NCI-H1436 (cell line): ENCODE data around the gene SRSF8.
"Not testable (repeated sequence)": the region's sequence is repeated elsewhere in the genome, so short reads cannot be mapped to it uniquely, and the experiment has no call there.

Experiments used
- DNase-seq: peaks from one replicate; lab custom pipeline; 2025; lab: John Stamatoyannopoulos, UW

The SRSF8 gene

GRCh38 chr11:95095858-95096587, 29.3 kb downstream of the SRSF8 start:
- no peak for DNase-seq

- no peak for DNase-seq
Measured at GRCh38 chr11:95097209-95097608, 30.5 kb downstream of the SRSF8 start.

- no peak for DNase-seq
Measured at GRCh38 chr11:95098826-95099225, 32.1 kb downstream of the SRSF8 start.

- no peak for DNase-seq
Measured at GRCh38 chr11:95100191-95100648, 33.5 kb downstream of the SRSF8 start.

- no peak for DNase-seq
Measured at GRCh38 chr11:95100856-95101507, 34.3 kb downstream of the SRSF8 start.

- DNase-seq, result no peak
Measured at GRCh38 chr11:95101935-95102334, 35.2 kb downstream of the SRSF8 start.

GRCh38 chr11:95102733-95103132, 36.0 kb downstream of the SRSF8 start:
- no peak for DNase-seq

- no peak for DNase-seq
Measured at GRCh38 chr11:95103701-95104100, 37.0 kb downstream of the SRSF8 start.

- DNase-seq, result no peak
Measured at GRCh38 chr11:95104121-95104830, 37.6 kb downstream of the SRSF8 start.

- DNase-seq, result no peak
Measured at GRCh38 chr11:95104856-95105255, 38.1 kb downstream of the SRSF8 start.

- no peak for DNase-seq
Measured at GRCh38 chr11:95108159-95108611, 41.5 kb downstream of the SRSF8 start.

GRCh38 chr11:95108671-95109551, 42.2 kb downstream of the SRSF8 start:
- no peak for DNase-seq

GRCh38 chr11:95111471-95111870, 44.8 kb downstream of the SRSF8 start:
- DNase-seq, result not testable (repeated sequence)

- no peak for DNase-seq
Measured at GRCh38 chr11:95111923-95112540, 45.3 kb downstream of the SRSF8 start.

GRCh38 chr11:95115597-95115996, 48.9 kb downstream of the SRSF8 start:
- no peak for DNase-seq

GRCh38 chr11:95119361-95120060, 52.8 kb downstream of the SRSF8 start:
- no peak for DNase-seq
